ENCODE measurements around the gene PRKACB.

The PRKACB gene

DNA sequence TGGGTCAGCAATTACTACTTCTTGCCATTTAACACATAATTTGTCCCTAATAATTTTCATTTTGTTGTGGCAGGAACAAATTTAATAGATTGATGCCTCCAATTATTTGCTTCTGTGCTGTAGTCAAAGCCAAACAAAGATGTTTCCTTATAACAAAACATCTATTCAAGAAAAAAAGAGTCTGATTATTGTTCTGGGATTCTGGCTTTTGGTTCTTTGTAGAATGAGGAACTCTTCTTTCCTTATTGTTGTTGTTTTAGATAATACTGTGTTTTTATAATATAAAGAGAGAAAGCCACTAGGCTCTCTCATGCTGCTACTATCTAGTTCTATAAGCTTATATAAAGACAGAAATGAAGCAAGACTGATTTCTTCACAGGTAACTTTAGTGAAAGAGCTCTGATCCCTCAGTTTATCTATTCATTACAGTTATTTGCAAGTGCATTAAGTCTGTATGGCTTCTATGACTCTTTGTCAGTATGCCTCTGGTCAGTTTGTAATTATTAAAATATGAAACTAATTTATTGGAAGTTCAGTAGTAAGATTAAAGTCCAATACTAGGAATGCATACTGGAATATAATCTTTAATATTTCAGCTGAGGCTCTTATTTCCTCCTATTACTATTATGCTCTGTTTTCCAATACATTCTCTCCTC lies 37.4 kb downstream of the PRKACB start:
- Histone ChIP-seq H3K27me3 (ENCODE audit: control insufficient read depth, low read length) (no peaks in the 10 kb centered on the region), H3F3A (ENCODE audit: control insufficient read depth, insufficient read depth) (peaks cover 5% of the 10 kb centered on the region), H3K79me2 (ENCODE audit: control insufficient read depth, low read length) (peaks cover 12% of the 10 kb centered on the region), H3K9me3 (ENCODE audit: control insufficient read depth, insufficient read depth, low read length) (no peaks in the 10 kb centered on the region), H3K4me2 (ENCODE audit: low read length) (no peak overlapping the region), H3K4me1 (ENCODE audit: control insufficient read depth, low read length) (no peaks in the 10 kb centered on the region), H4K20me1 (ENCODE audit: control insufficient read depth, insufficient read depth, low read depth, low read length) (no peaks in the 10 kb centered on the region), H3K27ac (ENCODE audit: low read depth, low read length) (no peak overlapping the region), H3K4me3 (ENCODE audit: low read length) (no peak overlapping the region), H3K9me2 (replicated peaks; ENCODE audit: control insufficient read depth, low read length) (no peaks in the 10 kb centered on the region), H3K36me3 (ENCODE audit: control insufficient read depth, low read length) (peaks cover 48% of the 10 kb centered on the region)
- no peak for TF ChIP-seq EZH2phosphoT487 (IDR thresholded peaks at IDR 0.05; ENCODE audit: borderline replicate concordance, low read length)
- no peak for TF ChIP-seq CTCF (IDR thresholded peaks at IDR 0.05; ENCODE audit: low read depth, low read length, poor library complexity, severe bottlenecking)

DNA sequence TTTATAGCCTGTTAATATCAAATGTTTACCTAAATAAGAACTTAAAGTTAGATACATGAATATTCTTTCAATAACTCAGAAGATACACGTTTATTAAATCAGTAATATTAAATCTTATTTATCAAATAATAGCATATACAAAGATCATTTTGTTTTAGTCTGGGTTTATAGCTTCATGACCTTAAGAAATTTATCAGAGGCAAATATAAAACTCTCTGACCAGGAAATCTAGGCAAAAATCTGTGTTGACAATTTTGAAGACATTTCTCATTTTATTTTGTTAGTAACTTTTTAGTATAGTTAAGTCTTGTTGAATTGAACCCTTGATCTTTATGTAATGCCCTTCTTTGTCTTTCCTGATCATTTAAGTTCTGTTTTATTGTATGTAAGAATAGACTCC lies 46.4 kb downstream of the PRKACB start:
- H3K9me3 ChIP-seq (ENCODE audit: control insufficient read depth, insufficient read depth, low read length): peaks cover 19% of the 10 kb centered on the region; the same call in 1 of the 2 replicates
- no peak overlapping the region for H3K4me3 ChIP-seq (ENCODE audit: low read length)
- H3K36me3 ChIP-seq (ENCODE audit: control insufficient read depth, low read length): peaks cover 90% of the 10 kb centered on the region
- H3F3A ChIP-seq (ENCODE audit: control insufficient read depth, insufficient read depth): no peaks in the 10 kb centered on the region
- TF ChIP-seq CTCF (IDR thresholded peaks at IDR 0.05; ENCODE audit: low read depth, low read length, poor library complexity, severe bottlenecking) (no peak), EZH2phosphoT487 (IDR thresholded peaks at IDR 0.05; ENCODE audit: borderline replicate concordance, low read length) (no peak)
- H3K4me1 ChIP-seq (ENCODE audit: control insufficient read depth, low read length): no peaks in the 10 kb centered on the region
- H3K27ac ChIP-seq (ENCODE audit: low read depth, low read length): no peak overlapping the region
- H3K9me2 ChIP-seq (replicated peaks; ENCODE audit: control insufficient read depth, low read length): no peaks in the 10 kb centered on the region
- H3K79me2 ChIP-seq (ENCODE audit: control insufficient read depth, low read length): no peaks in the 10 kb centered on the region
- no peaks in the 10 kb centered on the region for H4K20me1 ChIP-seq (ENCODE audit: control insufficient read depth, insufficient read depth, low read depth, low read length)
- H3K27me3 ChIP-seq (ENCODE audit: control insufficient read depth, low read length): no peaks in the 10 kb centered on the region
- no peak overlapping the region for H3K4me2 ChIP-seq (ENCODE audit: low read length)

DNA sequence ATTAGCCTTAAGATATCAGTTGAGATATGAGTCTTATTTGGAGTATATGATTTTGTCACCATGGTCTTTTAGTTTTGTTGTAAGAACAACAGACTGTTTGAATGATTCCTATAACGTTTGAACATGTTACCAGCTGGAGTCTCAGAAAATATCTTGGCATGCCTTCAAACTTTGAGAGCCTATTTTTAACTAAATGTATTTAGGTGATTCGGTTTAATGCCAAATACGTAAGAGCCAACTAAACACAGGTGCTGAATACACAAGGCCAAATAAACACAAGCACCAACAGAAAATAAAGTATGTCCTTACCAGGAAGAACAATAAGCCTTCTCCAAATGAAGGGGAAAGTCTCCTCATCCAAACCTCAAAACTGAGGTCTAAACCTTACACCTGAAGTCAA lies 48.6 kb downstream of the PRKACB start:
- no peaks in the 10 kb centered on the region for H4K20me1 ChIP-seq (ENCODE audit: control insufficient read depth, insufficient read depth, low read depth, low read length)
- H3K9me2 ChIP-seq (replicated peaks; ENCODE audit: control insufficient read depth, low read length): no peaks in the 10 kb centered on the region
- no peak overlapping the region for H3K4me2 ChIP-seq (ENCODE audit: low read length)
- TF ChIP-seq CTCF (IDR thresholded peaks at IDR 0.05; ENCODE audit: low read depth, low read length, poor library complexity, severe bottlenecking) (no peak), EZH2phosphoT487 (IDR thresholded peaks at IDR 0.05; ENCODE audit: borderline replicate concordance, low read length) (no peak)
- no peak overlapping the region for H3K27ac ChIP-seq (ENCODE audit: low read depth, low read length)
- H3F3A ChIP-seq (ENCODE audit: control insufficient read depth, insufficient read depth): no peaks in the 10 kb centered on the region
- H3K4me3 ChIP-seq (ENCODE audit: low read length): no peak overlapping the region
- no peaks in the 10 kb centered on the region for H3K79me2 ChIP-seq (ENCODE audit: control insufficient read depth, low read length)
- no peaks in the 10 kb centered on the region for H3K27me3 ChIP-seq (ENCODE audit: control insufficient read depth, low read length)
- H3K4me1 ChIP-seq (ENCODE audit: control insufficient read depth, low read length): no peaks in the 10 kb centered on the region
- H3K9me3 ChIP-seq (ENCODE audit: control insufficient read depth, insufficient read depth, low read length): peaks cover 19% of the 10 kb centered on the region; the same call in 1 of the 2 replicates
- peaks cover 86% of the 10 kb centered on the region for H3K36me3 ChIP-seq (ENCODE audit: control insufficient read depth, low read length)

All from DOHH2 (cell line).